GM12878 (cell line): ENCODE results near the gene BICC1. TPM values are rescaled to one million over a fixed set of nuclear protein-coding genes. Genes with fewer than 3 reads are reported as not detected.

Experiments
- ATAC-seq: fragments of 200-7000 bp; cut with Tn5 transposase; 3 replicates; pipeline ENCODE4 v1.9.1; 2020; ENCODE audit warnings: mild to moderate bottlenecking, moderate library complexity
- BruUV-seq: library from RNA; stranded (reverse); fragments of 400-500 nt; replicated peaks from 2 replicates; lab custom pipeline; 2021; lab: Mats Ljungman, UMichigan
- CTCF ChIA-PET: fragments of 300-600 bp; sonication (Branson Sonifier 250); formaldehyde crosslinking; extraction: SDS; loops from one replicate; lab custom pipeline; 2021; ENCODE audit warnings: inconsistent platforms; lab: Yijun Ruan, JAX
- POLR2A ChIA-PET: fragments of 350-600 bp; formaldehyde crosslinking; extraction: SDS; loops from one replicate; lab custom pipeline; 2021; ENCODE audit warnings: inconsistent platforms; lab: Charles Lee
- RAD21 ChIA-PET: fragments of 300-600 bp; sonication (Branson Sonifier 250); formaldehyde crosslinking; loops from one replicate; lab custom pipeline; 2023; ENCODE audit warnings: antibody characterized with exemption; ENCODE audit not compliant: unreplicated experiment; lab: Charles Lee
- SMC1A ChIA-PET: fragments of 300-600 bp; sonication (Branson Sonifier 250); formaldehyde crosslinking; loops from one replicate; lab custom pipeline; 2023; ENCODE audit not compliant: unreplicated experiment, uncharacterized antibody; lab: Charles Lee
- DNase-seq: peaks from one replicate; pipeline ENCODE4 v3.0.0-alpha.2; 2011; ENCODE audit warnings: low read depth, low spot score
- FAIRE-seq: peaks from 3 replicates; lab custom pipeline; 2011; peaks lifted over from hg19 to GRCh38; lab: Jason Lieb, UNC
- H2AFZ ChIP-seq: 2 replicates; pipeline ENCODE4 v1.6.0; 2011; ENCODE audit warnings: low read depth, low read length, control low read depth; ENCODE audit not compliant: control insufficient read depth
- H3K27ac ChIP-seq: 2 replicates; pipeline ENCODE4 v1.5.1; 2011; ENCODE audit warnings: control low read depth; ENCODE audit not compliant: control insufficient read depth, insufficient read depth
- H3K27me3 ChIP-seq, 2 experiments: replicated peaks in 1 of 2; 2 replicates each; pipeline versions ENCODE4 v1.6.0 to v1.6.1; 2011; ENCODE audit warnings: low read length in 1 of 2; ENCODE audit not compliant: control insufficient read depth in 2 of 2, insufficient read depth in 2 of 2
- H3K36me3 ChIP-seq, 2 experiments: 2 replicates each; pipeline ENCODE4 v1.5.1; 2011; ENCODE audit warnings: low read length in 1 of 2; ENCODE audit not compliant: control insufficient read depth in 2 of 2, insufficient read depth in 2 of 2
- H3K4me1 ChIP-seq: 2 replicates; pipeline ENCODE4 v1.6.1; 2011; ENCODE audit warnings: mild to moderate bottlenecking, low read length, moderate library complexity, mixed read lengths; ENCODE audit not compliant: control insufficient read depth, insufficient read depth
- H3K4me2 ChIP-seq: 2 replicates; pipeline ENCODE4 v1.6.0; 2011; ENCODE audit warnings: control low read depth; ENCODE audit not compliant: control insufficient read depth, insufficient read depth
- H3K4me3 ChIP-seq: fragments of 200-600 bp; sonication (generic); 2 replicates; pipeline ENCODE4 v1.5.1; 2016
- H3K79me2 ChIP-seq: 2 replicates; pipeline ENCODE4 v1.6.0; 2011; ENCODE audit warnings: low read length; ENCODE audit not compliant: control insufficient read depth, insufficient read depth
- H3K9ac ChIP-seq: 2 replicates; pipeline ENCODE4 v1.8.0; 2011; ENCODE audit warnings: low read length, control low read depth, mixed read lengths; ENCODE audit not compliant: control insufficient read depth, insufficient read depth
- H3K9me3 ChIP-seq: replicated peaks from 3 replicates; pipeline ENCODE4 v1.5.1; 2011; ENCODE audit warnings: mild to moderate bottlenecking, low read length; ENCODE audit not compliant: control insufficient read depth, insufficient read depth
- H4K20me1 ChIP-seq: 2 replicates; pipeline ENCODE4 v1.6.0; 2011; ENCODE audit not compliant: control insufficient read depth, insufficient read depth
- IKZF2 ChIP-seq, 2 experiments: fragments of 450-650 bp; IDR thresholded peaks; 2 replicates each; pipeline ENCODE4 v1.6.1; 2017; ENCODE audit warnings: mild to moderate bottlenecking in 2 of 2, moderate library complexity in 2 of 2
- RFX5 ChIP-seq: IDR thresholded peaks from 2 replicates; pipeline ENCODE4 v1.6.1; 2011; ENCODE audit warnings: low read depth, low read length, improper control_type of control experiment
- TAF1 ChIP-seq: IDR thresholded peaks from 2 replicates; pipeline ENCODE4 v1.6.1; 2011; ENCODE audit warnings: mild to moderate bottlenecking, low read depth, low read length, borderline replicate concordance
- ZNF217 ChIP-seq: fragments of 450-650 bp; IDR thresholded peaks from 2 replicates; pipeline ENCODE4 v1.6.1; 2017; ENCODE audit warnings: antibody characterized with exemption, mild to moderate bottlenecking
- WGBS: methylation state at CpG from one replicate; pipeline ENCODE4 v1.1.6; 2016; ENCODE audit warnings: low lambda C conversion rate; ENCODE audit not compliant: insufficient replicate concordance, insufficient coverage; ENCODE audit errors: missing lambda C conversion rate; 5-methylcytosine and 5-hydroxymethylcytosine counted together
- in situ Hi-C: fragments of 300-500 bp; cut with MboI; formaldehyde crosslinking; loops from 9 replicates; pipeline ENCODE4 v1.14.3; 2018; ENCODE audit warnings: mixed read lengths
- intact Hi-C: fragments of 100-400 bp; cut with micrococcal nuclease; formaldehyde crosslinking; loops from one replicate; pipeline ENCODE4 v1.14.2; 2022; ENCODE audit not compliant: unreplicated experiment
- polyA plus RNA-seq, 11 experiments: library from polyadenylated mRNA; depleted of rRNA in 4 of 11; unstranded in 6 of 11; stranded (reverse) in 5 of 11; fragments of >200 nt; fragmentation: Nextera tagmentation in 4 of 11; fragmentation: Illumina TruSeq in 1 of 11; extraction: Ambion mirVana in 4 of 11; extraction: Trizol in 1 of 11; gene quantifications; 1 replicate in 1 of 11; 2 replicates in 10 of 11; pipeline versions ENCODE4 v1.2.1 to v1.2.3, GENCODE V29; 2011 to 2016; ENCODE audit warnings: inconsistent platforms in 2 of 11, missing spikeins in 2 of 11, low read depth in 1 of 11
- total RNA-seq, 4 experiments: library from RNA; depleted of rRNA in 3 of 4; stranded (reverse); fragments of >200 nt in 3 of 4; fragmentation: Illumina TruSeq in 1 of 4; extraction: Trizol in 1 of 4; gene quantifications; 2 replicates each; pipeline versions ENCODE4 v1.2.1 to v1.2.3, GENCODE V29; 2013 to 2021
- TF ChIP-seq, protein P1 (sequence below): IDR thresholded peaks from 2 replicates; pipeline ENCODE4 v1.6.1; 2012; ENCODE audit warnings: improper control_type of control experiment, low read depth, low read length; ENCODE audit not compliant: insufficient replicate concordance

BICC1 gene
- total and polyA plus RNA-seq, 10 of the 15 experiments (the other 5 are each of a cell fraction or from before 2014, with no cell fraction given): 0.01 to 0.10 (median 0.04) TPM; not detected in 5

DNA sequence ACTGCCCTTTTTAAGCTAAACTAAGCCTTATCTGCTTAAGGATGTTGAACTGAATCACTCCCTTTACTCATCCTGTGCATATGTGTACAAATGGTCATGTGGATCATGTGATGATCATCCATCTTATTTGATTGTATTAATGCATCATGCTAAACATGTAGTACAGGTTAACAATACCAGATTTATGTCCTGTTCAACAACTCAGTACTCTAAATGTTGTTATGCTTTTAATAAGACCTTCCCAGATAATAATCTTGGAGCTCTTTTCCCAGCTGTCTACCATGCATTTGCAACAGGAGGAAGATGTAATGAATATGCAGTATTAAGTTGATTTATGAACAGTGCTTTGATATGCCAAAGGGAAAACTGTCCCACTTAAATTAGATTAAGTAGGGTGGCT lies 318.0 kb downstream of the BICC1 start (continued):
- TF ChIP-seq RFX5: no peak
- TF ChIP-seq TAF1: no peak
- TF ChIP-seq, protein P1, sequence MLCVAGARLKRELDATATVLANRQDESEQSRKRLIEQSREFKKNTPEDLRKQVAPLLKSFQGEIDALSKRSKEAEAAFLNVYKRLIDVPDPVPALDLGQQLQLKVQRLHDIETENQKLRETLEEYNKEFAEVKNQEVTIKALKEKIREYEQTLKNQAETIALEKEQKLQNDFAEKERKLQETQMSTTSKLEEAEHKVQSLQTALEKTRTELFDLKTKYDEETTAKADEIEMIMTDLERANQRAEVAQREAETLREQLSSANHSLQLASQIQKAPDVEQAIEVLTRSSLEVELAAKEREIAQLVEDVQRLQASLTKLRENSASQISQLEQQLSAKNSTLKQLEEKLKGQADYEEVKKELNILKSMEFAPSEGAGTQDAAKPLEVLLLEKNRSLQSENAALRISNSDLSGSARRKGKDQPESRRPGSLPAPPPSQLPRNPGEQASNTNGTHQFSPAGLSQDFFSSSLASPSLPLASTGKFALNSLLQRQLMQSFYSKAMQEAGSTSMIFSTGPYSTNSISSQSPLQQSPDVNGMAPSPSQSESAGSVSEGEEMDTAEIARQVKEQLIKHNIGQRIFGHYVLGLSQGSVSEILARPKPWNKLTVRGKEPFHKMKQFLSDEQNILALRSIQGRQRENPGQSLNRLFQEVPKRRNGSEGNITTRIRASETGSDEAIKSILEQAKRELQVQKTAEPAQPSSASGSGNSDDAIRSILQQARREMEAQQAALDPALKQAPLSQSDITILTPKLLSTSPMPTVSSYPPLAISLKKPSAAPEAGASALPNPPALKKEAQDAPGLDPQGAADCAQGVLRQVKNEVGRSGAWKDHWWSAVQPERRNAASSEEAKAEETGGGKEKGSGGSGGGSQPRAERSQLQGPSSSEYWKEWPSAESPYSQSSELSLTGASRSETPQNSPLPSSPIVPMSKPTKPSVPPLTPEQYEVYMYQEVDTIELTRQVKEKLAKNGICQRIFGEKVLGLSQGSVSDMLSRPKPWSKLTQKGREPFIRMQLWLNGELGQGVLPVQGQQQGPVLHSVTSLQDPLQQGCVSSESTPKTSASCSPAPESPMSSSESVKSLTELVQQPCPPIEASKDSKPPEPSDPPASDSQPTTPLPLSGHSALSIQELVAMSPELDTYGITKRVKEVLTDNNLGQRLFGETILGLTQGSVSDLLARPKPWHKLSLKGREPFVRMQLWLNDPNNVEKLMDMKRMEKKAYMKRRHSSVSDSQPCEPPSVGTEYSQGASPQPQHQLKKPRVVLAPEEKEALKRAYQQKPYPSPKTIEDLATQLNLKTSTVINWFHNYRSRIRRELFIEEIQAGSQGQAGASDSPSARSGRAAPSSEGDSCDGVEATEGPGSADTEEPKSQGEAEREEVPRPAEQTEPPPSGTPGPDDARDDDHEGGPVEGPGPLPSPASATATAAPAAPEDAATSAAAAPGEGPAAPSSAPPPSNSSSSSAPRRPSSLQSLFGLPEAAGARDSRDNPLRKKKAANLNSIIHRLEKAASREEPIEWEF: no peak
- TF ChIP-seq ZNF217: no peak

DNA sequence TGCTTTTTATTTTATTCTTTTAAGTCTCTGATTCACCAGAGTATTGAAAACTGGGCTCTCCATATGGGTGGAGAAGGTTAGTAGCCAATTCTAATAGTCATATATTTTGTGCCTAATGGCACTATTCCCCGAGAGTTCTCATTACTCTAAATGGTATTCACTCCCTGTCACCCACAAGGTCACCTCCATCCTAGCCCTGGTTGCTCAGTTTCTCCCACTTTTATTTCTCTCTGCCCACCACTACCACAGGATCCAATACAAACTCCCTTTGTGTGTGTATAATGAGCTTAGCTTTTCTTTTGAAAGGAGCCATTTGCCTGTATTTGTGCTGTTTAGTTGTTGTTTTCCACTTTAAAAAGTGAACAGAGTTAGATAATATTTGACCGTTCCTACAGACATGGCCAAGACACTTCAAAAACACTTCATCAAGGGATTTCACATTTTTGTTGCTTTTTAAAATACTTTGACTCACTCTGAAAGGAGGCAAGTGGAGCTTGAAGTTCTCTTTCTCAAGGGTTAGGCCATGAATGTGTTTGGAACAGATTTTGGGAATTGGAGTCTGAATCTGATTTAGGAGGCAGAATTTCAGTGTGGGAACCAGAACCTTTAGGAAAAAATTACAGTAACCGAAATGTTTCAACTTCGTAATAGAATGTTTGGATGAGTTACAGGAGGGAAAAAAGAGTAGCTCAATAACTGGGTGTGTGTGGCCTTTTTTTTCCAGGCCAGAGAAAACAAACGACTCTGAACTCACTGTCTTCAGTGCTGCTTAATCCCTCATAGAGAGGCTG lies 321.3 kb downstream of the BICC1 start:
- ChIA-PET RAD21 (no interaction called here), CTCF (interaction anchor here (0.6 to 0.8 kb wide), 2 partner anchors 12 to 781 kb away, joined by 3 to 4 read pairs; no protein-coding TSS in a partner anchor), SMC1A (interaction anchor here (0.9 to 1.1 kb wide), 2 partner anchors 87 to 97 kb away, joined by 3 read pairs; no protein-coding TSS in a partner anchor), POLR2A (no interaction called here)
- in situ Hi-C loops (no loop called here), intact Hi-C loops (no loop called here)
- FAIRE-seq: no peak
- Histone ChIP-seq H3K36me3 (no peaks in the 10 kb centered on the region), H3K9me3 (no peaks in the 10 kb centered on the region), H4K20me1 (no peaks in the 10 kb centered on the region), H3K27ac (no peak overlapping the region), H3K79me2 (no peaks in the 10 kb centered on the region), H3K9ac (no peak overlapping the region), H3K4me2 (no peak overlapping the region), H3K4me1 (no peaks in the 10 kb centered on the region), H3K4me3 (no peak overlapping the region), H3K27me3 (no peaks in the 10 kb centered on the region), H2AFZ (no peak overlapping the region)
- TF ChIP-seq IKZF2 (IDR thresholded peaks at IDR 0.05): no peak
- no peak for ATAC-seq
- WGBS: 2% methylated on average over 5 of the region's 5 CpGs
- DNase-seq: no peak
- no TSS peak for BruUV-seq
